Activated CD4-positive, alpha-beta T cell treated with anti-CD3 and anti-CD28 coated beads, Interleukin-2, amount 10 ng/mL, durations not matched to agents 24 days and 14 days (primary cell): ENCODE data around the gene BTG1. TPM values are rescaled to one million over a fixed set of nuclear protein-coding genes. Genes with fewer than 3 reads are reported as not detected.
A peak's percentile ranks its signal among the peaks of the same experiment; 100 is the strongest.
"Not testable (repeated sequence)": the region's sequence is repeated elsewhere in the genome, so short reads cannot be mapped to it uniquely, and the experiment has no call there.

Source experiments
- DNase-seq: peaks from one replicate; pipeline ENCODE4 v3.0.0; 2022
- H3K27ac Mint-ChIP-seq: one replicate; pipeline ENCODE4 v1.8.0; 2022; ENCODE audit warnings: mild to moderate bottlenecking, mixed read lengths
- H3K27me3 Mint-ChIP-seq: one replicate; pipeline ENCODE4 v1.8.0; 2022; ENCODE audit warnings: mixed read lengths
- H3K36me3 Mint-ChIP-seq: one replicate; pipeline ENCODE4 v1.8.0; 2022; ENCODE audit warnings: low read depth, mild to moderate bottlenecking, mixed read lengths
- H3K4me1 Mint-ChIP-seq: one replicate; pipeline ENCODE4 v1.8.0; 2021; ENCODE audit warnings: mixed read lengths
- H3K4me3 Mint-ChIP-seq: one replicate; pipeline ENCODE4 v1.8.0; 2022; ENCODE audit warnings: mild to moderate bottlenecking, moderate library complexity, mixed read lengths
- H3K9me3 Mint-ChIP-seq: one replicate; pipeline ENCODE4 v1.8.0; 2021; ENCODE audit warnings: mixed read lengths
- intact Hi-C: fragments of 100-400 bp; cut with micrococcal nuclease; formaldehyde crosslinking; loops from one replicate; pipeline ENCODE4 v1.15.1; 2023
- total RNA-seq: library from RNA; stranded (reverse); gene quantifications from 2 replicates; pipeline ENCODE4 v1.2.3, GENCODE V29; 2022

Gene BTG1
- total RNA-seq, 1 donor from 2014 or later, result 84.2 TPM

GRCh38 chr12:92135541-92135940 lies 10.1 kb downstream of the BTG1 start:
- Mint-ChIP-seq H3K4me3 (peak overlapping the region; percentile 99), H3K27ac (peak overlapping the region; percentile 86), H3K4me1 (peaks cover 82% of the 10 kb centered on the region), H3K36me3 (peaks cover 59% of the 10 kb centered on the region)
- not testable (repeated sequence) for H3K27me3 Mint-ChIP-seq, H3K9me3 Mint-ChIP-seq
- DNase-seq, result peak; percentile 59
- intact Hi-C loops, result loop anchor here (2.0 to 5.0 kb wide), 2 partner anchors 357 to 448 kb away; no protein-coding TSS in a partner anchor

- peak overlapping the region; percentile 86 for H3K27ac Mint-ChIP-seq
Measured at GRCh38 chr12:92134638-92135274, 10.9 kb downstream of the BTG1 start.

GRCh38 chr12:92133795-92134637 lies 11.6 kb downstream of the BTG1 start:
- Mint-ChIP-seq H3K27ac (peak overlapping the region; percentile 86), H3K27me3 (no peaks in the 10 kb centered on the region), H3K4me3 (peak overlapping the region; percentile 99), H3K9me3 (no peaks in the 10 kb centered on the region), H3K4me1 (peaks cover 82% of the 10 kb centered on the region), H3K36me3 (peaks cover 57% of the 10 kb centered on the region)
- peak; percentile 66 for DNase-seq
- intact Hi-C loops, result loop anchor here (2.0 to 5.0 kb wide), 4 partner anchors 257 to 793 kb away; partner anchors contain the start of gene EEA1

More at GRCh38 chr12:92134638-92135274, 10.9 kb downstream of the BTG1 start:
- peak; percentile 59 for DNase-seq
- peaks cover 56% of the 10 kb centered on the region for H3K36me3 Mint-ChIP-seq
- no peaks in the 10 kb centered on the region for H3K27me3 Mint-ChIP-seq
- peaks cover 82% of the 10 kb centered on the region for H3K4me1 Mint-ChIP-seq
- no peaks in the 10 kb centered on the region for H3K9me3 Mint-ChIP-seq
- intact Hi-C loops, result loop anchor here (2.0 to 5.0 kb wide), 5 partner anchors 257 to 793 kb away; partner anchors contain the start of gene EEA1
- peak overlapping the region; percentile 99 for H3K4me3 Mint-ChIP-seq

- Mint-ChIP-seq H3K27me3 (no peaks in the 10 kb centered on the region), H3K4me1 (peaks cover 82% of the 10 kb centered on the region), H3K27ac (peak overlapping the region; percentile 86), H3K4me3 (peak overlapping the region; percentile 99), H3K36me3 (peaks cover 53% of the 10 kb centered on the region), H3K9me3 (no peaks in the 10 kb centered on the region)
- peak; percentile 64 for DNase-seq
- intact Hi-C loops, result loop anchor here (5.0 kb wide), 3 partner anchors 256 to 794 kb away; partner anchors contain the start of gene EEA1
Measured at GRCh38 chr12:92133171-92133570, 12.5 kb downstream of the BTG1 start.

GRCh38 chr12:92132288-92132687 lies 13.4 kb downstream of the BTG1 start:
- DNase-seq, result peak; percentile 81
- no peaks in the 10 kb centered on the region for H3K27me3 Mint-ChIP-seq
- H3K27ac Mint-ChIP-seq, result peak overlapping the region; percentile 94
- intact Hi-C loops, result loop anchor here (5.0 kb wide), 3 partner anchors 255 to 795 kb away; partner anchors contain the start of gene EEA1
- H3K36me3 Mint-ChIP-seq, result peaks cover 44% of the 10 kb centered on the region
- H3K4me3 Mint-ChIP-seq, result peak overlapping the region; percentile 82
- peaks cover 75% of the 10 kb centered on the region for H3K4me1 Mint-ChIP-seq
- no peaks in the 10 kb centered on the region for H3K9me3 Mint-ChIP-seq

- H3K36me3 Mint-ChIP-seq, result peaks cover 41% of the 10 kb centered on the region
- H3K4me3 Mint-ChIP-seq, result peak overlapping the region; percentile 82
- H3K9me3 Mint-ChIP-seq, result peaks cover 3% of the 10 kb centered on the region
- no peaks in the 10 kb centered on the region for H3K27me3 Mint-ChIP-seq
- H3K4me1 Mint-ChIP-seq, result peaks cover 68% of the 10 kb centered on the region
- peak overlapping the region; percentile 94 for H3K27ac Mint-ChIP-seq
- DNase-seq, result peak; percentile 59
- intact Hi-C loops, result loop anchor here (1.0 to 5.0 kb wide), 6 partner anchors 13 to 796 kb away; partner anchors contain the start of gene EEA1
Measured at GRCh38 chr12:92130999-92131398, 14.6 kb downstream of the BTG1 start.

- peaks cover 45% of the 10 kb centered on the region for H3K36me3 Mint-ChIP-seq
- H3K27ac Mint-ChIP-seq, result peak overlapping the region; percentile 22
Measured at GRCh38 chr12:92129609-92130008, 16.0 kb downstream of the BTG1 start.

GRCh38 chr12:92128612-92129011 lies 17.0 kb downstream of the BTG1 start:
- H3K4me3 Mint-ChIP-seq, result peak overlapping the region; percentile 15
- DNase-seq, result peak; percentile 51
- H3K27me3 Mint-ChIP-seq, result no peaks in the 10 kb centered on the region
- peak overlapping the region; percentile 66 for H3K27ac Mint-ChIP-seq
- H3K36me3 Mint-ChIP-seq, result peaks cover 42% of the 10 kb centered on the region
- intact Hi-C loops, result no loop called here
- peaks cover 3% of the 10 kb centered on the region for H3K9me3 Mint-ChIP-seq
- H3K4me1 Mint-ChIP-seq, result peaks cover 60% of the 10 kb centered on the region

More at GRCh38 chr12:92129609-92130008, 16.0 kb downstream of the BTG1 start:
- H3K4me1 Mint-ChIP-seq, result peaks cover 61% of the 10 kb centered on the region
- H3K4me3 Mint-ChIP-seq, result no peak overlapping the region
- peaks cover 3% of the 10 kb centered on the region for H3K9me3 Mint-ChIP-seq
- intact Hi-C loops, result loop anchor here (2.0 to 5.0 kb wide), 4 partner anchors 19 to 798 kb away; partner anchors contain the start of gene EEA1
- DNase-seq, result peak; percentile 54
- H3K27me3 Mint-ChIP-seq, result no peaks in the 10 kb centered on the region

GRCh38 chr12:92124689-92125029 lies 21.0 kb downstream of the BTG1 start:
- intact Hi-C loops, result no loop called here

GRCh38 chr12:92123780-92124688 lies 21.6 kb downstream of the BTG1 start:
- H3K27me3 Mint-ChIP-seq, result no peaks in the 10 kb centered on the region
- DNase-seq, result no peak
- peak overlapping the region; percentile 29 for H3K4me3 Mint-ChIP-seq
- H3K4me1 Mint-ChIP-seq, result peaks cover 45% of the 10 kb centered on the region
- H3K27ac Mint-ChIP-seq, result peak overlapping the region; percentile 17
- peaks cover 12% of the 10 kb centered on the region for H3K9me3 Mint-ChIP-seq
- intact Hi-C loops, result no loop called here
- peaks cover 40% of the 10 kb centered on the region for H3K36me3 Mint-ChIP-seq

More at GRCh38 chr12:92124689-92125029, 21.0 kb downstream of the BTG1 start:
- Mint-ChIP-seq H3K9me3 (peaks cover 10% of the 10 kb centered on the region), H3K4me3 (peak overlapping the region; percentile 29), H3K4me1 (peaks cover 42% of the 10 kb centered on the region), H3K27ac (peak overlapping the region; percentile 17), H3K27me3 (no peaks in the 10 kb centered on the region), H3K36me3 (peaks cover 40% of the 10 kb centered on the region)
- DNase-seq, result no peak

GRCh38 chr12:92122941-92123779 lies 22.5 kb downstream of the BTG1 start:
- Mint-ChIP-seq H3K36me3 (peaks cover 41% of the 10 kb centered on the region), H3K4me1 (peaks cover 47% of the 10 kb centered on the region), H3K27ac (no peak overlapping the region), H3K27me3 (no peaks in the 10 kb centered on the region), H3K4me3 (no peak overlapping the region), H3K9me3 (peaks cover 17% of the 10 kb centered on the region)
- intact Hi-C loops, result no loop called here
- DNase-seq, result peak; percentile 50

- intact Hi-C loops, result no loop called here
Measured at GRCh38 chr12:92121826-92122225, 23.8 kb downstream of the BTG1 start.

More at GRCh38 chr12:92121826-92122225, 23.8 kb downstream of the BTG1 start:
- H3K9me3 Mint-ChIP-seq, result peaks cover 16% of the 10 kb centered on the region
- no peak overlapping the region for H3K27ac Mint-ChIP-seq
- H3K4me3 Mint-ChIP-seq, result no peak overlapping the region
- peaks cover 39% of the 10 kb centered on the region for H3K36me3 Mint-ChIP-seq
- H3K4me1 Mint-ChIP-seq, result peaks cover 43% of the 10 kb centered on the region
- peak; percentile 46 for DNase-seq
- no peaks in the 10 kb centered on the region for H3K27me3 Mint-ChIP-seq
